C4-2B (cell line): ENCODE results near the gene TSPAN4.

Experiments
- ZFX ChIP-seq: fragments of 450-650 bp; IDR thresholded peaks from 2 replicates; pipeline ENCODE4 v1.6.1; 2017
- TF ChIP-seq, protein P1 (sequence below): fragments of 450-650 bp; conservative IDR thresholded peaks from 2 replicates; pipeline ENCODE4 v1.5.1; 2017; ENCODE audit warnings: mild to moderate bottlenecking

- TF ChIP-seq, protein P1, sequence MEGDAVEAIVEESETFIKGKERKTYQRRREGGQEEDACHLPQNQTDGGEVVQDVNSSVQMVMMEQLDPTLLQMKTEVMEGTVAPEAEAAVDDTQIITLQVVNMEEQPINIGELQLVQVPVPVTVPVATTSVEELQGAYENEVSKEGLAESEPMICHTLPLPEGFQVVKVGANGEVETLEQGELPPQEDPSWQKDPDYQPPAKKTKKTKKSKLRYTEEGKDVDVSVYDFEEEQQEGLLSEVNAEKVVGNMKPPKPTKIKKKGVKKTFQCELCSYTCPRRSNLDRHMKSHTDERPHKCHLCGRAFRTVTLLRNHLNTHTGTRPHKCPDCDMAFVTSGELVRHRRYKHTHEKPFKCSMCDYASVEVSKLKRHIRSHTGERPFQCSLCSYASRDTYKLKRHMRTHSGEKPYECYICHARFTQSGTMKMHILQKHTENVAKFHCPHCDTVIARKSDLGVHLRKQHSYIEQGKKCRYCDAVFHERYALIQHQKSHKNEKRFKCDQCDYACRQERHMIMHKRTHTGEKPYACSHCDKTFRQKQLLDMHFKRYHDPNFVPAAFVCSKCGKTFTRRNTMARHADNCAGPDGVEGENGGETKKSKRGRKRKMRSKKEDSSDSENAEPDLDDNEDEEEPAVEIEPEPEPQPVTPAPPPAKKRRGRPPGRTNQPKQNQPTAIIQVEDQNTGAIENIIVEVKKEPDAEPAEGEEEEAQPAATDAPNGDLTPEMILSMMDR: no peak
- no peak for TF ChIP-seq ZFX
Measured at GRCh38 chr11:901452-902061, 58.9 kb downstream of the TSPAN4 start.
